HG02642 (cell line): ENCODE measurements around the gene IFIT2.
"Not testable (repeated sequence)": the region's sequence is repeated elsewhere in the genome, so short reads cannot be mapped to it uniquely, and the experiment has no call there.

Source experiments
- ATAC-seq: cut with Tn5 transposase; IDR thresholded peaks from one replicate; pipeline ENCODE4 v1.9.1; 2021; ENCODE audit warnings: mild to moderate bottlenecking; ENCODE audit not compliant: unreplicated experiment, poor library complexity

Gene IFIT2

GRCh38 chr10:89301721-89302445 lies at the start of gene IFIT2:
Gene IFIT2 (plus strand): TSS chr10:89302046. CDS start chr10:89302124, 78 bp downstream.
- peak; percentile 77 for ATAC-seq

GRCh38 chr10:89252225-89252585 lies 49.6 kb upstream of the IFIT2 start:
- no peak for ATAC-seq

GRCh38 chr10:89255091-89255579 lies 46.7 kb upstream of the IFIT2 start:
- ATAC-seq: not testable (repeated sequence)

- no peak for ATAC-seq
Measured at GRCh38 chr10:89255793-89256192, 46.1 kb upstream of the IFIT2 start.

- no peak for ATAC-seq
Measured at GRCh38 chr10:89256340-89256739, 45.5 kb upstream of the IFIT2 start.

GRCh38 chr10:89256962-89257361 lies 44.9 kb upstream of the IFIT2 start:
- ATAC-seq: no peak

GRCh38 chr10:89257581-89257980 lies 44.3 kb upstream of the IFIT2 start:
- ATAC-seq: no peak

- ATAC-seq: no peak
Measured at GRCh38 chr10:89258881-89259280, 43.0 kb upstream of the IFIT2 start.

- no peak for ATAC-seq
Measured at GRCh38 chr10:89262086-89263051, 39.5 kb upstream of the IFIT2 start.

- ATAC-seq: no peak
Measured at GRCh38 chr10:89263091-89263490, 38.8 kb upstream of the IFIT2 start.

- ATAC-seq: no peak
Measured at GRCh38 chr10:89263531-89263930, 38.3 kb upstream of the IFIT2 start.

- ATAC-seq: no peak
Measured at GRCh38 chr10:89266721-89267453, 35.0 kb upstream of the IFIT2 start.

GRCh38 chr10:89269433-89270152 lies 32.3 kb upstream of the IFIT2 start:
- ATAC-seq: no peak

- ATAC-seq: no peak
Measured at GRCh38 chr10:89270153-89270483, 31.7 kb upstream of the IFIT2 start.

GRCh38 chr10:89271532-89271931 lies 30.3 kb upstream of the IFIT2 start:
- ATAC-seq: no peak

- no peak for ATAC-seq
Measured at GRCh38 chr10:89273680-89274079, 28.2 kb upstream of the IFIT2 start.

GRCh38 chr10:89274928-89275327 lies 26.9 kb upstream of the IFIT2 start:
- no peak for ATAC-seq

GRCh38 chr10:89275383-89275782 lies 26.5 kb upstream of the IFIT2 start:
- ATAC-seq: no peak

GRCh38 chr10:89278034-89278535 lies 23.8 kb upstream of the IFIT2 start:
- no peak for ATAC-seq

- ATAC-seq: no peak
Measured at GRCh38 chr10:89278900-89279392, 22.9 kb upstream of the IFIT2 start.
